Measurements from ENCODE around the gene WASL.

Gene WASL

DNA sequence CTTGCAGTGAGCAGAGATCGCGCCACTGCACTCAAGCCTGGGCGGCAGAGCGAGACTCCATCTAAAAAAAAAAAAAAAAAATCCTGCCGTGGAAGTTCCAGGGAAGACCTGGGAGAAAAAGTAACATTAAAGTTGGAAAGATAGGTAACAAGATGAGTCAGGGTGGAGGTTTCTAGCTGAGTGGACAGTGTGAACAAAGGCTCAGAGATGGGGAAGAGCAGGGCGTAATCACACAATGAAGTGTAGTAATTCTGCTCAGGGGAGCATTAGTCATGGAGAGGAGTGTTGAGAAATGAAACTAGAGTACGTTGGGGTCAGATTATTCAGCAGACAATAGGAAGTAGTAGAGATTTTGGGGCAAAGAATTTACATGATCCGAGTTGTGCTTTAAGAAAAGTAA, 21.6 kb upstream of the WASL start:
- no peak for TF ChIP-seq CTCF (conservative IDR thresholded peaks at IDR 0.05; ENCODE audit: low read depth, low read length)
- DNase-seq (ENCODE audit: low read depth), result peak; percentile 82
- no peak overlapping the region for H3K4me3 ChIP-seq (ENCODE audit: low read depth, low read length)

- DNase-seq (ENCODE audit: low read depth), result peak; percentile 54
- TF ChIP-seq CTCF (conservative IDR thresholded peaks at IDR 0.05; ENCODE audit: low read depth, low read length), result no peak
- no peak overlapping the region for H3K4me3 ChIP-seq (ENCODE audit: low read depth, low read length)
Measured at GRCh38 chr7:123769371-123769770, 20.6 kb upstream of the WASL start.

- DNase-seq (ENCODE audit: low read depth), result no peak
- TF ChIP-seq CTCF (conservative IDR thresholded peaks at IDR 0.05; ENCODE audit: low read depth, low read length), result no peak
- no peak overlapping the region for H3K4me3 ChIP-seq (ENCODE audit: low read depth, low read length)
Measured at GRCh38 chr7:123768493-123768892, 19.7 kb upstream of the WASL start.

DNA sequence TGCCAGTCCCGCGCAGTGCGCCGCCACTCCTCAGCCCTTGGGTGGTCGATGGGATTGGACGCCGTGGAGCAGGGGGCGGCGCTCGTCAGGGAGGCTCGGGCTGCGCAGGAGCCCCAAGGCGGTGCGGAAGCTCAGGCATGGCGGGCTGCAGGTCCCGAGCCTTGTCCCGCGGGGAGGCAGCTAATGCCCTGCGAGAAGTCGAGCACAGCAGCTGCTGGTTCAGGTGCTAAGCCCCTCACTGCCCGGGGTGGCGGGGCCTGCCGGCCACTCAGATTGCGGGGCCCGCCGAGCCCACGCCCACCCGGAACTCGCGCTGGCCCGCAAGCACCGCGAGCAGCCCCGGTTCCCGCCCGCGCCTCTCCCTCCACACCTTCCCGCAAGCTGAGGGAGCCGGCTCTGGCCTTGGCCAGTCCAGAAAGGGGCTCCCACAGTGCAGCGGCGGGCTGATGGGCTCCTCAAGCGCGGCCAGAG, 14.4 kb upstream of the WASL start:
- DNase-seq (ENCODE audit: low read depth), result no peak
- no peak for TF ChIP-seq CTCF (conservative IDR thresholded peaks at IDR 0.05; ENCODE audit: low read depth, low read length)
- H3K4me3 ChIP-seq (ENCODE audit: low read depth, low read length), result no peak overlapping the region

DNA sequence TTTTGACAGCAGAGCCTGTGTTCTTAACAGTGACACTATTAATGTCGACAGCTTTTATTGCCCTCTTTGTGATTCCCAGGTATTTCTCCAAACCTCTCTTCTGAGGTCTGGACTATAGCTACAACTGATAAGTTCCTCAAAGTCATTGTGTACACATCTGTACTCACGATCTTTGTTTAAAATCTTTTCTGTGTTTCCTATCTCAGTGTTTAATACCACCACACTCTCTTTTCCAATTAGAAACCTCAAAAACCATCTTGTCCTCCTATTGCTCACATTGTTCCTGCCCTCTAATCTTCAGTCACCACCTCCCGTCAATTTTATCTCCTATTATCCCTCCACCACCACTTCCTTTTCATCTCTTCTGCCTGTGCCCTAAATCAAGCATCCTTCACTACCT, 12.9 kb upstream of the WASL start:
- no peak for DNase-seq (ENCODE audit: low read depth)
- no peak overlapping the region for H3K4me3 ChIP-seq (ENCODE audit: low read depth, low read length)
- no peak for TF ChIP-seq CTCF (conservative IDR thresholded peaks at IDR 0.05; ENCODE audit: low read depth, low read length)

GRCh38 chr7:123757095-123757494, 8.3 kb upstream of the WASL start:
- H3K4me3 ChIP-seq (ENCODE audit: low read depth, low read length), result no peak overlapping the region
- no peak for DNase-seq (ENCODE audit: low read depth)
- TF ChIP-seq CTCF (conservative IDR thresholded peaks at IDR 0.05; ENCODE audit: low read depth, low read length), result no peak

GRCh38 chr7:123755338-123755737, 6.5 kb upstream of the WASL start:
- no peak for DNase-seq (ENCODE audit: low read depth)
- no peak for TF ChIP-seq CTCF (conservative IDR thresholded peaks at IDR 0.05; ENCODE audit: low read depth, low read length)
- H3K4me3 ChIP-seq (ENCODE audit: low read depth, low read length), result no peak overlapping the region
